ENCODE results near the gene HDAC5.
"Not testable (repeated sequence)": the region's sequence is repeated elsewhere in the genome, so short reads cannot be mapped to it uniquely, and the experiment has no call there.

Gene HDAC5

DNA sequence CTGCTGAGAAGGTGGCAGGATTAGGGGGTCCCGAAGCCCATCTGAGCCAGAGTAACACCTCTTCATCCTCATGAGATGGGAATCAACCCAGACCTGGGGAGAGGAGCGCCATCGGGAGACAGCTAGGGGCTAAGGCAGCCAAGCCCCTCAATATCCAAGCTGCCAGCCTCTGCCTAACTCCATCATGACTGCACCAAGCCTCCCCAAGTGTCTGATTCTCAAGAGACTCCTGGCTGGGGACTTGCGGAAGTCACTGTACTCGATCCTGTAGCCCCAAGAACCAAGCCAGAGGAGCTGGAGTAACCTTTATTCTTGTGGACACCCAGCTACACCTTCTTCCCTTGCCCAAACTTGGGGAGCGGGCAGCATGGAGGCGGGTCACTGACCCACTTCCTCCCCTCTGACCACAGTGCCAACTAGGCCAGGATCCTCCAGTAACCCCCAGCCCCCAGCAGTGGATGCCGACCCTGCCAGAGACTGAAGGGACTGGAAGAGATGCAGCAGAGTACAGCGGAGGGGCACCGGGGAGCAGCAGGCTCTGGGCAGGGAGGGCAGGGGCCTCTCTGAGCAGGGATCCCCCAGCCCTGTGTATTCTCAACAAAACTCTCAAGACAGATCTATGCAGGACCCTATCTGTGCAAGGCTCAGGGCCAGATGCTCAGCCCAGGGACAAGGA lies 13.3 kb downstream of the HDAC5 start:
- FAIRE-seq = no peak

GRCh38 chr17:44109312-44109630 lies 14.2 kb downstream of the HDAC5 start:
- no peak for FAIRE-seq

DNA sequence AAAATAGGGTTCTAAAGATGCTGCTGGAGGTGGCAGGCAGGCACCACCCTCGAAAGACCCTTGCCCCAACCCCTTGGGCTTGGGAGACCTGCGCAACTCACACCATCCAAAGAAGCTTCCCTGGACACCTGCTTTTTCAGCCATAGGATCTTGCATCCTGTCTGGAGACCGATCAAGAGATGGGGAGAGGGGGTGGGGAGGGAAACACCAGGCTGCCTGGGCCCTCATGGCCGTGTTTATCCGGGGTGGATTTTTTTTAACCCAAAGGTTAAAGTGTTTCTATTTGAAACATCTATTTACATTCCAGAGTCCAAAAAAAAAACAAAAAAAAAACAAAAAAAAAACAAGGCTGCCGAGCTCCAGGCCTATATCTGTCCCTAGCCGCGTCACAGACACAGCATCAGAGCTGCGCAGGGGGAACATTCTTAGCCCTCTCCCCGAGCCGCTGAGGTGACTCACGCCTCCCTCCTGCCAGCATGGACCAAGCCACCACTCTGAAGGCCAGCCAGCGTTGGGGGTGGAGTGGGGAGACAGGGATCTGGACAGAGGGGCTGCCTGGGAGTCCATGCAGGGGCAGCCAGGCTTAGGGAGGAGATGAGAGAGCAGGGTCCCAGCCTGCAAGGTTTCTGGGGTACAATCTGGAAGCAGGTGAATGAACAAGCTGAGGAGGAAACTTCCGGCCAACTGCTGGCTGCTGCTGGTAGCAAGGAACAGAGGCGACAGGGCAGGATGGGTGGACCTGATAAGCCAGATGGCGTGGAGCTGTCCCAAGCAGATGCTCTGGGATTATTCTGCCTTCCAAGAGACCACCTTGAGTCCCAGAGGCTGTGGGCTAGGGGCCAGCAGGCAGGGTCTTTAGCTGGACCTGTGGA lies 14.8 kb downstream of the HDAC5 start:
- FAIRE-seq = no peak

DNA sequence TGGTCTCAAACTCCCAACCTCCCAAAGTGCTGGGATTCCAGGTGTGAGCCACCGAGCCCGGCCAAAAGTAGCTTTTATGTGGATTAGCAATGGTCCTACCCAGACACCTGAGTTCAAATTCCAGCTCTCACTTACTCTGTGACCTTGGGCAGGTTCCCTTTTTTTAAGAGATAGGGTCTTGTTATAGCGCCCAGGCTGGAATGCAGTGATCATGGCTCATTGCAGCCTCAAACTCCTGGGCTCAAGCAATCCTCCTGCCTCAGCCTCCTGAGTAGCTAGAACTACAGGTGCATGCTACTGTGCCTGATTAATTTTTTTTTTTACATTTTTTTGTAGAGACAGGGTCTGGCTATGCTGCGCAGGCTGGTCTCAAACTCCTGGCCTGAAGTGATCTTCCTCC lies 16.6 kb downstream of the HDAC5 start:
- FAIRE-seq = no peak

GRCh38 chr17:44105941-44106340 lies 17.5 kb downstream of the HDAC5 start:
- FAIRE-seq = no peak

- FAIRE-seq = no peak
Observed at GRCh38 chr17:44105483-44105882, 18.0 kb downstream of the HDAC5 start.

DNA sequence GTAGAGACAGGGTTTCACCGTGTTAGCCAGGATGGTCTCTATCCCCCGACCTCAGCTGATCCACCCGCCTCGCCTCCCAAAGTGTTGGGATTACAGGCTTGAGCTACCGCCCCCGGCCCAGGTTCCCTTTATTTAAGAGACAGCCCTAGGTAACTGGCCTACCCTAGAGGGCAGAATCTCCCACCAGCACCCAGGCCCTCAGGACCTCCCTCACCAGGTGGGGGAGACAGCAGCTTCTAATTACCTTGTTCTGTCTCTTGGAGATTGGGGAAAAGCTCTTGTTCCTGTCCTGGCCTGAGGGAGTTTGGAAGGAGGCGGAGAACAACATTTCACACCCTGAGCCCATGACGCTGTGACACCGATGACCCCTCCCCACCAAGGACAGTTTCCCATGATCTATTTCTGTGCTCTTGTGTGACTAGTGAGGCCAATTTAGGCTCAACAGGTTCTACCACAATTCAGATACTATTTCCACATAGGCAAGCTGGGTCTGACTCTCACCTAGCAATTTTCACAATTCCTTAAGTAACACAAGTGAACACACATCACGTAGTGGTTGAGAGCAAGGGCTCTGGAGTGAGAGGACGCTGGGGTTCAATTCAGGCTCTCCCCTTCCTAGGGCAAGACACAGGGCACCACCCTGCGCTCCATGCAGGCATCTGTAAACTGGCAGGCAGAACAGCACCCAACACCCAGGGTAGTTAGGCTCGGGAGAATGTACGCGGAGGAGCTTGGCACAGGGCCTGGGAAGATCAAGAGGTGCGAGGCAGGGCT lies 20.4 kb downstream of the HDAC5 start:
- FAIRE-seq = no peak

DNA sequence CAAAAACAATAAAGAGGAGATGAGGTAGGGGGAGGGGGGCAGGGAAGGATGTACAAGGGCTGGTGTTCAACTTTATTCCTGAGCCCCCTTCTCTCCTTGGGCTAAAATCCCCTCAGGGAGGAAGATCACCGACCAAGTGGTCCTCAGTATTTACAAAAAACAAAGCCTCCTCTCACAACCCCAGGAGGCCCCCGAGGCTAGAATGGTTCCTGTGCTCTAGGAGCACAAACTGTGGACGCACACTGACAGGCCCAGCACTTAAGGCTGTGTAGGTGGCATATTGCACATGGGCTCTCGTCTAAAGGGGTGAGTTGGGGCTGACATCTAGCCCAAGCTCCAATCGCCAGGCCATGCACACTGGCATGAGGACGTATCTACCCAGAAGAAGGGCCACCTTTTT lies 21.6 kb downstream of the HDAC5 start:
- FAIRE-seq = not testable (repeated sequence)

DNA sequence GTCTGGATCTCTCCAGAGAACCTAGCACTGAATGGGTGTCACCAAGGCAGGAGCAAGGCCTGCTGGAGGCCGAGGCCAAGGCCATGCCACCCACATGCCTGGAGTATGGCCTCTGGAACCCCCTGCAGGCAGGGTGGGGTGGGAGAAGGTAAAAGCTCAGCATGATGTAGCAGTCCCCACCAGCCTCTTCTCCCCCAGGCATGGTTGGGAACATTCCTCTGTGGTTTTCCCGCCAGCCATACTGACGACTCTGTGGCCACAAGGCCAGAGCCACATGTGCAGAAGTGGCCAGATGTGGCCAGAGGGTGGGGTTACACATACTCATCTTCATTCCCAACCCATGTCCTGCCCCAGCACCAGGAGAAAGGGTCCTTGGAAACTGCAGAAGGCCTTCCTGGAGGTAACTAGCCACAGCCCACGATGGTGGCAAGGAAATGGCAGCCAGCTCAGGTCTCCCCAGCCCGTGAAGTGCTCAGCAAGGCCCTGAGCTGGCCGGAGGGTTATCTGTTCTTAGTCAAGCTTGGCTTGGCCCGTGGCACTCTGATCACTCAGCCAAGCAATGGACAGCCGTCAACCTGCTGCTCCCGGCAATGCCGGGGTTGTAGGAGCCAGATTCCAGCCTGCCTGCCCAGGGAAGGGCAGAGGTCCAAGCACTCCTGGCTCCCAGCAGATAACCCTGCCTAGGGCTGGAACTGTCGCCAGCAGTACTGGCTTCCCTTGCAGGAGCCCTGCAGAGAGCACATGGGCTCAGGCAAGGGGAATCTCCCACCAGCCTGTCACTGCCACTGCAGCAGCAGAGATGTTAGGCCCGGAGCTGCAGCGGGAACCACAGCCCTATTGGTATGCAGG lies 26.1 kb downstream of the HDAC5 start:
- FAIRE-seq = no peak

DNA sequence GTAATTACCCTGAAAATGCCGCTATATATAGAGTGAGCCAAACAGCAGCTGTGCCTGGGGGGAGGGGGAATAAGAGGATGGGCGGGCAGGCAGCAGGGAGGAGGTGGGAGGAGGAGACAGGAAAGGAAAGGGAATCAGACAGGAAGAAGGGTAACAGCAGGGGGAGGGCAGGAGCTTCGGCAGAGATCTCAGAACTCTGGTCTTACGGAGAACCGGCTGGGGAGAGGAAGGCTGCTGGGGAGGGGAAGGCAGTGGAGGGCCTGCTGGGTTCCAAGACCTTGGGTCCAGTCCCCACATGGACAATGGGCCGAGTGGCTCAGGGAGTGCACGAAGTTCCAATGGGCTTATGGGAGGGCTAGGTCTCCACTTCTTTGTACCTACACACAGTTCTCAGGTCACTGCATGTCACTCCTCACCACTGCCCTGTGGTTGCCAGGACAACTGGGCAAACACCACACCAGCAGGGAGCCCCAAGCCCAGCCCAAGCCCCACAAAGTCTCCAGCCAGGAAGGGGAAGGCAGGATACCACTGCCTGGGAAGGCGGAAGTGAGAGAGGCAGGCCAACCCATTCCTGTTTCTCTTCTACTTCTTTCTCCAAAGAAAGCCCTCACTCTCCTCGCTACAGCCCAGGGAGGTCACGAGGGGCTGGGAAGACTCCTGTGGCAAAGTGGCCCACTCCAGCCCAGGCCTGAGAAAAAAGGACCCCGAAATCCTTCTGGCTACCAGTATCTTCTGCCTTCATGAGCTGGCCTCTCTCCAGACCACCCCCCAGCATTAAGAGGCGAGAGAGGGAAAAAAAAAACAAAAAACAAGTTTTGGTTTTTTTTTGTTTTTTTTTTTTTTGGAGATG lies 27.6 kb downstream of the HDAC5 start:
- peak; percentile 68 for FAIRE-seq

- FAIRE-seq = no peak
Observed at GRCh38 chr17:44095388-44095646, 28.1 kb downstream of the HDAC5 start.

GRCh38 chr17:44094701-44095387 lies 28.6 kb downstream of the HDAC5 start:
- FAIRE-seq = no peak

- no peak for FAIRE-seq
Observed at GRCh38 chr17:44093231-44093900, 30.1 kb downstream of the HDAC5 start.

- FAIRE-seq = no peak
Observed at GRCh38 chr17:44092051-44092450, 31.4 kb downstream of the HDAC5 start.

DNA sequence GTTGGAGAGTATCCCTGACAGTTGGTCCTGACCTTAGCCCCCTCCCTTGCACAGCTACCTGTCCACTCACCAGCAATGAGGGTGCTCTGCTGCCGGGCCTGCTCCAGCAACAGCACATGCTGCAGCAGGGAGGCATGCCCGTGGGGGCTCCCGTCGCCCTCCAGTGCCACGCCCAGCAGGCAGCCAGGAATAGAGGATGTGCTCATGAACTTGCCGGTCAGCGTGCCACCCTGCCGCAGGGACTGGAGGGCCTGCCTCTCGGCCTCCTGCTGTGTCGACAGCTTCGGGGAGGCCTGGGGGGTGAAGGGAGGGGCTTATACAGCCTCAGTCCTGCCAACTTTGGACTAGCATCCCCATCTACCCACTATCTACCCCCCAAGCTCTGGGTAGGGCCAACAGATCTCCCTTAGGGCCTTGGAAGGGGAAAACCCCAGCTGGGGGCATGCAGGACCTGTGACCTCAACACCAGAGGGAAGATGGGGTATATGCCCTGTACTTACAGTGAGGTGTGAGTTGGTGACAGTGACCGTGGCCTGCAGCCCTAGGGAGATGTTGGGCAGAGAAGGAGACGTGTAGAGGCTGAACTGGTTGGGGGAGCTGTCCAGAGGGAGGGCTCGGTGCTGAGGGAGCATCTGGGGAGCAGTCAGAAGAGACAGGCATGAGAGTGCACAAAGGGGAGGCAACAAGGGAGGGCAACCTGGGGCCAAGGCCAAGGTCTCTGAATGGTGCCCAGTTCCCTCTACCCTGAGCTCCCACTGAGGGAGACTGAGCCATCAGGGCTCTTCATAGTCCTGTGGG lies 32.0 kb downstream of the HDAC5 start:
- no peak for FAIRE-seq

DNA sequence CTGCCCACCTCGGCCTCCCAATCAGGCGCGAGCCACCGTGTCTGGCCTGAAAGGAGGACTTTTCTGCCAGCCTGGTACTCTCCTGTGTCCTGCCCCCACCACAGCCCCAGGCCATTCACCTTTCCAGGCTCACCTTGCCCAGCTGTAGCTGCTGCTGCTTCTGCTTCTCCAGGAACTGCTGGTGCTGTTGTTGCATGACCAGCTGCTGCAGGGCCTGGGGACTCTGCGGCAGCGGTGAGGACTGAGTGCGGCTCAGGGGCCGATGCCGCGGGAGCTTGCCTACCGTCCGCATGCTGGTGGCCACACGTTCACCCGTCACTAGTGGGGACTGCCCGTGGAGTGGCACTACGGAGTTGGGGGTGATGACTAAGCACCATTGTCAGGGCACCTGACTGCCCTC lies 35.2 kb downstream of the HDAC5 start:
- FAIRE-seq = no peak

- FAIRE-seq = no peak
Observed at GRCh38 chr17:44087319-44087718, 36.1 kb downstream of the HDAC5 start.

GRCh38 chr17:44086364-44087311 lies 36.8 kb downstream of the HDAC5 start:
- no peak for FAIRE-seq

DNA sequence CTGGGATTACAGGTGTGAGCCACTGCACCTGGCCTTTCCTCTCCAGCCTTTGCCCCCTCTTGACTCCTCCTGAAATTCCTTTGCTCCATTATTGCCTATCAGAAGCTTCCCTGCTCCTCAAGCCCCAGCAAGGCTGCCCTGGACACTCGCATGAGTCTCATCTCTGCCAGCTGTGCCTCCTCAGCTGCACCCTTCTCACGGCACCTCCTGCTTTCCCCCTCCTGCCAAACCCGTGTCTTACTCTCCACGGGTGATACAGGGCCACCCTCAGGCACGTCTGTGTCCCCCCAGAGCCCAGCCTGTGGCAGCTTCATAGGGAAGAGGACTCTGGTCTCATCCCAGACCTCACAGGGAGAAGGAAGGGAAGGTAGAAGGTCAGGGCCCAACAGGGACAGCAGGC lies 37.5 kb downstream of the HDAC5 start:
- no peak for FAIRE-seq

Data from TTC549 (cell line).